HL-60 (cell line): ENCODE results near the gene MAP2K2.

ENCODE experiments used
- CTCF ChIP-seq: IDR thresholded peaks from one replicate; pipeline ENCODE4 v1.5.1; 2011; ENCODE audit warnings: low read length, control low read depth, inconsistent platforms; ENCODE audit not compliant: insufficient read depth
- TF ChIP-seq, protein P1 (sequence below): IDR thresholded peaks from 2 replicates; pipeline ENCODE4 v1.6.1; 2012; ENCODE audit warnings: low read depth; ENCODE audit not compliant: insufficient replicate concordance

- TF ChIP-seq, protein P1, sequence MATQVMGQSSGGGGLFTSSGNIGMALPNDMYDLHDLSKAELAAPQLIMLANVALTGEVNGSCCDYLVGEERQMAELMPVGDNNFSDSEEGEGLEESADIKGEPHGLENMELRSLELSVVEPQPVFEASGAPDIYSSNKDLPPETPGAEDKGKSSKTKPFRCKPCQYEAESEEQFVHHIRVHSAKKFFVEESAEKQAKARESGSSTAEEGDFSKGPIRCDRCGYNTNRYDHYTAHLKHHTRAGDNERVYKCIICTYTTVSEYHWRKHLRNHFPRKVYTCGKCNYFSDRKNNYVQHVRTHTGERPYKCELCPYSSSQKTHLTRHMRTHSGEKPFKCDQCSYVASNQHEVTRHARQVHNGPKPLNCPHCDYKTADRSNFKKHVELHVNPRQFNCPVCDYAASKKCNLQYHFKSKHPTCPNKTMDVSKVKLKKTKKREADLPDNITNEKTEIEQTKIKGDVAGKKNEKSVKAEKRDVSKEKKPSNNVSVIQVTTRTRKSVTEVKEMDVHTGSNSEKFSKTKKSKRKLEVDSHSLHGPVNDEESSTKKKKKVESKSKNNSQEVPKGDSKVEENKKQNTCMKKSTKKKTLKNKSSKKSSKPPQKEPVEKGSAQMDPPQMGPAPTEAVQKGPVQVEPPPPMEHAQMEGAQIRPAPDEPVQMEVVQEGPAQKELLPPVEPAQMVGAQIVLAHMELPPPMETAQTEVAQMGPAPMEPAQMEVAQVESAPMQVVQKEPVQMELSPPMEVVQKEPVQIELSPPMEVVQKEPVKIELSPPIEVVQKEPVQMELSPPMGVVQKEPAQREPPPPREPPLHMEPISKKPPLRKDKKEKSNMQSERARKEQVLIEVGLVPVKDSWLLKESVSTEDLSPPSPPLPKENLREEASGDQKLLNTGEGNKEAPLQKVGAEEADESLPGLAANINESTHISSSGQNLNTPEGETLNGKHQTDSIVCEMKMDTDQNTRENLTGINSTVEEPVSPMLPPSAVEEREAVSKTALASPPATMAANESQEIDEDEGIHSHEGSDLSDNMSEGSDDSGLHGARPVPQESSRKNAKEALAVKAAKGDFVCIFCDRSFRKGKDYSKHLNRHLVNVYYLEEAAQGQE = no peak
- no peak for TF ChIP-seq CTCF
Observed at GRCh38 chr19:4122480-4122879, 1.4 kb downstream of the MAP2K2 start.
